H9 (cell line): ENCODE data around the gene TAOK3. TPM values are rescaled to one million over a fixed set of nuclear protein-coding genes. Genes with fewer than 3 reads are reported as not detected.

Experiments
- DNase-seq: peaks from one replicate; pipeline ENCODE4 v3.0.0-alpha.2; 2017
- H2AFZ ChIP-seq: one replicate; pipeline ENCODE4 v1.6.1; 2013; ENCODE audit warnings: mild to moderate bottlenecking, low read length, control low read depth, moderate library complexity
- H2AK5ac ChIP-seq: 2 replicates; pipeline ENCODE4 v1.6.1; 2013; ENCODE audit warnings: low read length, control low read depth, mixed read lengths; ENCODE audit not compliant: insufficient read length
- H2BK120ac ChIP-seq: one replicate; pipeline ENCODE4 v1.6.1; 2013; ENCODE audit warnings: low read depth, mild to moderate bottlenecking, low read length, control low read depth, inconsistent platforms; ENCODE audit not compliant: poor library complexity, severe bottlenecking
- H2BK12ac ChIP-seq: 2 replicates; pipeline ENCODE4 v1.6.1; 2013; ENCODE audit warnings: low read length, control low read depth, mixed read lengths, low read depth; ENCODE audit not compliant: insufficient read length
- H2BK15ac ChIP-seq: 2 replicates; pipeline ENCODE4 v1.6.1; 2013; ENCODE audit warnings: low read depth, low read length, control low read depth
- H2BK20ac ChIP-seq: one replicate; pipeline ENCODE4 v1.6.1; 2013; ENCODE audit warnings: low read depth, mild to moderate bottlenecking, low read length, control low read depth, inconsistent platforms; ENCODE audit not compliant: poor library complexity, severe bottlenecking
- H2BK5ac ChIP-seq: 2 replicates; pipeline ENCODE4 v1.6.1; 2013; ENCODE audit warnings: low read length, control low read depth, mixed read lengths; ENCODE audit not compliant: insufficient read length
- H3K14ac ChIP-seq: 2 replicates; pipeline ENCODE4 v1.6.1; 2013; ENCODE audit warnings: low read length, control low read depth; ENCODE audit not compliant: insufficient read depth
- H3K18ac ChIP-seq: 2 replicates; pipeline ENCODE4 v1.6.1; 2013; ENCODE audit warnings: low read depth, mild to moderate bottlenecking, mixed read lengths, low read length, control low read depth; ENCODE audit not compliant: insufficient read length
- H3K23ac ChIP-seq: 2 replicates; pipeline ENCODE4 v1.6.1; 2013; ENCODE audit warnings: low read length, control low read depth, mixed read lengths, low read depth; ENCODE audit not compliant: insufficient read length
- H3K23me2 ChIP-seq: 2 replicates; pipeline ENCODE4 v1.6.1; 2013; ENCODE audit warnings: low read depth, mild to moderate bottlenecking, mixed read lengths, low read length, control low read depth; ENCODE audit not compliant: insufficient read length, poor library complexity, severe bottlenecking
- H3K27ac ChIP-seq: 2 replicates; pipeline ENCODE4 v1.5.1; 2013; ENCODE audit warnings: low read length, control low read depth, mixed read lengths, low read depth; ENCODE audit not compliant: insufficient read length
- H3K27me3 ChIP-seq: 2 replicates; pipeline ENCODE4 v1.6.1; 2013; ENCODE audit warnings: low read length, control low read depth, inconsistent platforms; ENCODE audit not compliant: insufficient read depth
- H3K4ac ChIP-seq: 2 replicates; pipeline ENCODE4 v1.6.1; 2013; ENCODE audit warnings: low read depth, mild to moderate bottlenecking, control low read depth, inconsistent platforms, low read length, moderate library complexity
- H3K4me1 ChIP-seq: 2 replicates; pipeline ENCODE4 v1.6.1; 2013; ENCODE audit warnings: low read length, control low read depth, inconsistent platforms; ENCODE audit not compliant: insufficient read depth
- H3K4me2 ChIP-seq: 2 replicates; pipeline ENCODE4 v1.6.1; 2013; ENCODE audit warnings: low read length, control low read depth, mixed read lengths; ENCODE audit not compliant: insufficient read length, insufficient read depth
- H3K56ac ChIP-seq: 2 replicates; pipeline ENCODE4 v1.6.1; 2013; ENCODE audit warnings: low read depth, mild to moderate bottlenecking, mixed read lengths, low read length, control low read depth; ENCODE audit not compliant: insufficient read length
- H3K79me1 ChIP-seq: 2 replicates; pipeline ENCODE4 v1.6.1; 2013; ENCODE audit warnings: low read depth, mild to moderate bottlenecking, moderate library complexity, low read length, control low read depth, inconsistent platforms; ENCODE audit not compliant: insufficient read depth, poor library complexity, severe bottlenecking
- H3K79me2 ChIP-seq: 2 replicates; pipeline ENCODE4 v1.6.1; 2013; ENCODE audit warnings: low read length, control low read depth, inconsistent platforms; ENCODE audit not compliant: insufficient read depth
- H3K9ac ChIP-seq: 2 replicates; pipeline ENCODE4 v1.6.1; 2013; ENCODE audit warnings: low read length, control low read depth, mixed read lengths; ENCODE audit not compliant: insufficient read length; ENCODE audit errors: extremely low read depth
- H3K9me3 ChIP-seq: one replicate; pipeline ENCODE4 v1.6.1; 2013; ENCODE audit warnings: low read depth, low read length, inconsistent platforms; ENCODE audit not compliant: control insufficient read depth
- H3T11ph ChIP-seq: one replicate; pipeline ENCODE4 v1.6.1; 2013; ENCODE audit warnings: mild to moderate bottlenecking, low read length, control low read depth, inconsistent platforms
- H4K20me1 ChIP-seq: one replicate; pipeline ENCODE4 v1.6.1; 2013; ENCODE audit not compliant: control insufficient read depth, insufficient read length, insufficient read depth
- H4K5ac ChIP-seq: 2 replicates; pipeline ENCODE4 v1.6.1; 2013; ENCODE audit warnings: low read depth, mild to moderate bottlenecking, mixed read lengths, low read length, control low read depth; ENCODE audit not compliant: insufficient read length
- H4K8ac ChIP-seq: replicated peaks from 2 replicates; pipeline ENCODE4 v1.6.1; 2013; ENCODE audit warnings: low read length, control low read depth, mixed read lengths, low read depth; ENCODE audit not compliant: insufficient read length
- H4K91ac ChIP-seq: 2 replicates; pipeline ENCODE4 v1.6.1; 2013; ENCODE audit warnings: low read depth, mild to moderate bottlenecking, moderate library complexity, mixed read lengths, low read length, control low read depth; ENCODE audit not compliant: insufficient read length
- H3K27ac Mint-ChIP-seq, 3 experiments: 2 replicates in 2 of 3; 3 replicates in 1 of 3; pipeline ENCODE4 v1.8.0; 2020 to 2021; ENCODE audit warnings: mixed read lengths in 3 of 3, mild to moderate bottlenecking in 1 of 3, moderate library complexity in 1 of 3
- H3K27me3 Mint-ChIP-seq: 2 replicates; pipeline ENCODE4 v1.8.0; 2021; ENCODE audit warnings: low read depth, mild to moderate bottlenecking, moderate library complexity, mixed read lengths
- H3K36me3 Mint-ChIP-seq, 3 experiments: 2 replicates in 2 of 3; 3 replicates in 1 of 3; pipeline ENCODE4 v1.8.0; 2020 to 2021; ENCODE audit warnings: low read depth in 3 of 3, mixed read lengths in 3 of 3; ENCODE audit not compliant: insufficient read depth in 1 of 3
- H3K4me1 Mint-ChIP-seq, 2 experiments: 2 replicates each; pipeline ENCODE4 v1.8.0; 2020; ENCODE audit warnings: mixed read lengths in 2 of 2
- H3K4me3 Mint-ChIP-seq, 2 experiments: 2 replicates in 1 of 2; 3 replicates in 1 of 2; pipeline ENCODE4 v1.8.0; 2020 to 2021; ENCODE audit warnings: mild to moderate bottlenecking in 2 of 2, mixed read lengths in 2 of 2, moderate library complexity in 1 of 2
- H3K9me3 Mint-ChIP-seq, 2 experiments: 2 replicates in 1 of 2; 3 replicates in 1 of 2; pipeline ENCODE4 v1.8.0; 2020; ENCODE audit warnings: mild to moderate bottlenecking in 2 of 2, mixed read lengths in 2 of 2, moderate library complexity in 1 of 2
- CTCF ChIP-seq: fragments of 200-600 bp; sonication (generic); conservative IDR thresholded peaks from 3 replicates; pipeline ENCODE4 v1.8.0; 2021; ENCODE audit warnings: antibody characterized with exemption, mild to moderate bottlenecking
- total RNA-seq: library from RNA; stranded (reverse); gene quantifications from 2 replicates; pipeline ENCODE4 v1.2.1, GENCODE V29; 2021

The TAOK3 gene
- total RNA-seq, 1 experiment from 2014 or later: 5.2 TPM

GRCh38 chr12:118220702-118221101 is 152.0 kb downstream of the TAOK3 start:
- peaks cover 0 to 3% of the 10 kb centered on the region in 2 experiments; a peak in 2 of 4 replicates for H3K4me1 Mint-ChIP-seq
- no peaks in the 10 kb centered on the region for H3K27me3 Mint-ChIP-seq
- no peaks in the 10 kb centered on the region for H3K9me3 ChIP-seq
- no peak for DNase-seq
- no peak overlapping the region for H4K8ac ChIP-seq
- H3K23ac ChIP-seq: no peak overlapping the region
- no peak overlapping the region for H2AFZ ChIP-seq
- no peak for TF ChIP-seq CTCF
- H4K91ac ChIP-seq: no peak overlapping the region
- H3K36me3 Mint-ChIP-seq: no peaks in the 10 kb centered on the region
- no peak overlapping the region for H3K27ac ChIP-seq
- no peak overlapping the region for H3T11ph ChIP-seq
- no peak overlapping the region for H2BK12ac ChIP-seq
- H3K4me3 Mint-ChIP-seq: no peak overlapping the region
- H3K27ac Mint-ChIP-seq: peak overlapping the region in 1 of 3 experiments; percentile 49; a peak in 1 of 7 replicates
- no peak overlapping the region for H3K56ac ChIP-seq
- no peak overlapping the region for H3K14ac ChIP-seq
- H2BK15ac ChIP-seq: no peak overlapping the region
- no peak overlapping the region for H2BK20ac ChIP-seq
- H2BK5ac ChIP-seq: no peak overlapping the region
- H3K18ac ChIP-seq: no peak overlapping the region
- no peaks in the 10 kb centered on the region for H3K79me2 ChIP-seq
- H3K9ac ChIP-seq: no peak overlapping the region
- no peak overlapping the region for H3K4me2 ChIP-seq
- H2AK5ac ChIP-seq: no peak overlapping the region
- no peak overlapping the region for H2BK120ac ChIP-seq
- no peaks in the 10 kb centered on the region for H4K20me1 ChIP-seq
- H3K4ac ChIP-seq: no peak overlapping the region
- H3K4me1 ChIP-seq: no peaks in the 10 kb centered on the region
- H3K9me3 Mint-ChIP-seq: no peaks in the 10 kb centered on the region
- no peaks in the 10 kb centered on the region for H3K23me2 ChIP-seq
- H4K5ac ChIP-seq: no peak overlapping the region
- H3K27me3 ChIP-seq: no peaks in the 10 kb centered on the region
- no peaks in the 10 kb centered on the region for H3K79me1 ChIP-seq
